ENCODE data around the gene PTPN2.

GRCh38 chr18:12750076-12750714 lies 133.8 kb downstream of the PTPN2 start:
- no peak for TF ChIP-seq CTCF (IDR thresholded peaks at IDR 0.05)
- TF ChIP-seq POLR2A (IDR thresholded peaks at IDR 0.05) = no peak

All from uterus (tissue), 2 donors.